ENCODE data around the gene SMAD9.

Gene SMAD9

GRCh38 chr13:36840718-36841250, 79.3 kb downstream of the SMAD9 start:
- Histone ChIP-seq H3K9me3 (ENCODE audit: control insufficient read depth in 2 of 2, low read length in 2 of 2) (no peaks in the 10 kb centered on the region), H3K4me1 (ENCODE audit: control insufficient read depth, insufficient read depth, low read length) (no peaks in the 10 kb centered on the region), H3K9ac (ENCODE audit: low read length in 2 of 2) (no peak overlapping the region), H3K4me3 (ENCODE audit: low read length in 2 of 2) (no peak overlapping the region), H3K27me3 (ENCODE audit: control insufficient read depth in 1 of 2, insufficient read depth in 2 of 2, low read length in 2 of 2) (no peaks in the 10 kb centered on the region), H3K36me3 (ENCODE audit: control insufficient read depth in 2 of 2, insufficient read depth in 2 of 2, low read length in 2 of 2) (peaks cover 0 to 10% of the 10 kb centered on the region in 2 donors), H3K27ac (ENCODE audit: low read length) (no peak overlapping the region)

- Histone ChIP-seq H3K4me3 (ENCODE audit: low read length in 2 of 2) (no peak overlapping the region), H3K36me3 (ENCODE audit: control insufficient read depth in 2 of 2, insufficient read depth in 2 of 2, low read length in 2 of 2) (peaks cover 0 to 8% of the 10 kb centered on the region in 2 donors), H3K4me1 (ENCODE audit: control insufficient read depth, insufficient read depth, low read length) (no peaks in the 10 kb centered on the region), H3K27me3 (ENCODE audit: control insufficient read depth in 1 of 2, insufficient read depth in 2 of 2, low read length in 2 of 2) (no peaks in the 10 kb centered on the region), H3K9me3 (ENCODE audit: control insufficient read depth in 2 of 2, low read length in 2 of 2) (no peaks in the 10 kb centered on the region), H3K27ac (ENCODE audit: low read length) (no peak overlapping the region), H3K9ac (ENCODE audit: low read length in 2 of 2) (no peak overlapping the region)
Measured at GRCh38 chr13:36839981-36840380, 80.1 kb downstream of the SMAD9 start.

- Histone ChIP-seq H3K9ac (ENCODE audit: low read length in 2 of 2) (no peak overlapping the region), H3K9me3 (ENCODE audit: control insufficient read depth in 2 of 2, low read length in 2 of 2) (no peaks in the 10 kb centered on the region), H3K27me3 (ENCODE audit: control insufficient read depth in 1 of 2, insufficient read depth in 2 of 2, low read length in 2 of 2) (no peaks in the 10 kb centered on the region), H3K4me3 (ENCODE audit: low read length in 2 of 2) (no peak overlapping the region), H3K36me3 (ENCODE audit: control insufficient read depth in 2 of 2, insufficient read depth in 2 of 2, low read length in 2 of 2) (peaks cover 0 to 8% of the 10 kb centered on the region in 2 donors), H3K27ac (ENCODE audit: low read length) (no peak overlapping the region), H3K4me1 (ENCODE audit: control insufficient read depth, insufficient read depth, low read length) (no peaks in the 10 kb centered on the region)
Measured at GRCh38 chr13:36839281-36839680, 80.8 kb downstream of the SMAD9 start.

- Histone ChIP-seq H3K36me3 (ENCODE audit: control insufficient read depth in 2 of 2, insufficient read depth in 2 of 2, low read length in 2 of 2) (peaks cover 0 to 3% of the 10 kb centered on the region in 2 donors), H3K4me3 (ENCODE audit: low read length in 2 of 2) (no peak overlapping the region), H3K27ac (ENCODE audit: low read length) (no peak overlapping the region), H3K27me3 (ENCODE audit: control insufficient read depth in 1 of 2, insufficient read depth in 2 of 2, low read length in 2 of 2) (no peaks in the 10 kb centered on the region), H3K4me1 (ENCODE audit: control insufficient read depth, insufficient read depth, low read length) (no peaks in the 10 kb centered on the region), H3K9ac (ENCODE audit: low read length in 2 of 2) (no peak overlapping the region), H3K9me3 (ENCODE audit: control insufficient read depth in 2 of 2, low read length in 2 of 2) (no peaks in the 10 kb centered on the region)
Measured at GRCh38 chr13:36837354-36838092, 82.5 kb downstream of the SMAD9 start.

GRCh38 chr13:36834299-36834698, 85.7 kb downstream of the SMAD9 start:
- Histone ChIP-seq H3K4me3 (ENCODE audit: low read length in 2 of 2) (no peak overlapping the region), H3K27ac (ENCODE audit: low read length) (no peak overlapping the region), H3K9me3 (ENCODE audit: control insufficient read depth in 2 of 2, low read length in 2 of 2) (no peaks in the 10 kb centered on the region), H3K9ac (ENCODE audit: low read length in 2 of 2) (no peak overlapping the region), H3K27me3 (ENCODE audit: control insufficient read depth in 1 of 2, insufficient read depth in 2 of 2, low read length in 2 of 2) (no peaks in the 10 kb centered on the region), H3K36me3 (ENCODE audit: control insufficient read depth in 2 of 2, insufficient read depth in 2 of 2, low read length in 2 of 2) (no peaks in the 10 kb centered on the region), H3K4me1 (ENCODE audit: control insufficient read depth, insufficient read depth, low read length) (no peaks in the 10 kb centered on the region)

- H3K4me3 ChIP-seq (ENCODE audit: low read length in 2 of 2): no peak overlapping the region
- H3K4me1 ChIP-seq (ENCODE audit: control insufficient read depth, insufficient read depth, low read length): no peaks in the 10 kb centered on the region
- H3K9ac ChIP-seq (ENCODE audit: low read length in 2 of 2): no peak overlapping the region
- no peak overlapping the region for H3K27ac ChIP-seq (ENCODE audit: low read length)
- no peaks in the 10 kb centered on the region for H3K9me3 ChIP-seq (ENCODE audit: control insufficient read depth in 2 of 2, low read length in 2 of 2)
- no peaks in the 10 kb centered on the region for H3K27me3 ChIP-seq (ENCODE audit: control insufficient read depth in 1 of 2, insufficient read depth in 2 of 2, low read length in 2 of 2)
- peaks cover 0 to 3% of the 10 kb centered on the region in 2 donors for H3K36me3 ChIP-seq (ENCODE audit: control insufficient read depth in 2 of 2, insufficient read depth in 2 of 2, low read length in 2 of 2)
Measured at GRCh38 chr13:36831291-36831690, 88.7 kb downstream of the SMAD9 start.

- H3K27ac ChIP-seq (ENCODE audit: low read length): no peak overlapping the region
- H3K4me3 ChIP-seq (ENCODE audit: low read length in 2 of 2): no peak overlapping the region
- no peaks in the 10 kb centered on the region for H3K4me1 ChIP-seq (ENCODE audit: control insufficient read depth, insufficient read depth, low read length)
- peaks cover 0 to 3% of the 10 kb centered on the region in 2 donors for H3K36me3 ChIP-seq (ENCODE audit: control insufficient read depth in 2 of 2, insufficient read depth in 2 of 2, low read length in 2 of 2)
- H3K9me3 ChIP-seq (ENCODE audit: control insufficient read depth in 2 of 2, low read length in 2 of 2): no peaks in the 10 kb centered on the region
- no peaks in the 10 kb centered on the region for H3K27me3 ChIP-seq (ENCODE audit: control insufficient read depth in 1 of 2, insufficient read depth in 2 of 2, low read length in 2 of 2)
- H3K9ac ChIP-seq (ENCODE audit: low read length in 2 of 2): no peak overlapping the region
Measured at GRCh38 chr13:36829753-36830152, 90.3 kb downstream of the SMAD9 start.

- Histone ChIP-seq H3K27me3 (ENCODE audit: control insufficient read depth in 1 of 2, insufficient read depth in 2 of 2, low read length in 2 of 2) (no peaks in the 10 kb centered on the region), H3K9ac (ENCODE audit: low read length in 2 of 2) (no peak overlapping the region), H3K36me3 (ENCODE audit: control insufficient read depth in 2 of 2, insufficient read depth in 2 of 2, low read length in 2 of 2) (peaks cover 0 to 3% of the 10 kb centered on the region in 2 donors), H3K4me1 (ENCODE audit: control insufficient read depth, insufficient read depth, low read length) (peaks cover 12% of the 10 kb centered on the region), H3K4me3 (ENCODE audit: low read length in 2 of 2) (no peak overlapping the region), H3K27ac (ENCODE audit: low read length) (no peak overlapping the region), H3K9me3 (ENCODE audit: control insufficient read depth in 2 of 2, low read length in 2 of 2) (no peaks in the 10 kb centered on the region)
Measured at GRCh38 chr13:36822785-36823184, 97.3 kb downstream of the SMAD9 start.

GRCh38 chr13:36820222-36820621, 99.8 kb downstream of the SMAD9 start:
- H3K4me3 ChIP-seq (ENCODE audit: low read length in 2 of 2): peak overlapping the region; percentile 97
- H3K4me1 ChIP-seq (ENCODE audit: control insufficient read depth, insufficient read depth, low read length): peaks cover 12% of the 10 kb centered on the region
- H3K27ac ChIP-seq (ENCODE audit: low read length): no peak overlapping the region
- H3K9ac ChIP-seq (ENCODE audit: low read length in 2 of 2): peak overlapping the region; percentile 60 to 84
- H3K9me3 ChIP-seq (ENCODE audit: control insufficient read depth in 2 of 2, low read length in 2 of 2): no peaks in the 10 kb centered on the region
- no peaks in the 10 kb centered on the region for H3K27me3 ChIP-seq (ENCODE audit: control insufficient read depth in 1 of 2, insufficient read depth in 2 of 2, low read length in 2 of 2)
- H3K36me3 ChIP-seq (ENCODE audit: control insufficient read depth in 2 of 2, insufficient read depth in 2 of 2, low read length in 2 of 2): peaks cover 0 to 3% of the 10 kb centered on the region in 2 donors

- Histone ChIP-seq H3K9ac (ENCODE audit: low read length in 2 of 2) (peak overlapping the region; percentile 60 to 84), H3K4me3 (ENCODE audit: low read length in 2 of 2) (peak overlapping the region; percentile 97), H3K9me3 (ENCODE audit: control insufficient read depth in 2 of 2, low read length in 2 of 2) (no peaks in the 10 kb centered on the region), H3K27ac (ENCODE audit: low read length) (no peak overlapping the region), H3K4me1 (ENCODE audit: control insufficient read depth, insufficient read depth, low read length) (peaks cover 12% of the 10 kb centered on the region), H3K27me3 (ENCODE audit: control insufficient read depth in 1 of 2, insufficient read depth in 2 of 2, low read length in 2 of 2) (no peaks in the 10 kb centered on the region), H3K36me3 (ENCODE audit: control insufficient read depth in 2 of 2, insufficient read depth in 2 of 2, low read length in 2 of 2) (peaks cover 0 to 3% of the 10 kb centered on the region in 2 donors)
Measured at GRCh38 chr13:36819739-36820090, 100.3 kb downstream of the SMAD9 start.

Measured in stomach smooth muscle (tissue), 2 donors.